Measurements from ENCODE around the gene SNX30. TPM values are rescaled to one million over a fixed set of nuclear protein-coding genes. Genes with fewer than 3 reads are reported as not detected.

Gene SNX30
- total and polyA plus RNA-seq, 7 donors: 6.4 to 16.4 (median 8.9) TPM

DNA sequence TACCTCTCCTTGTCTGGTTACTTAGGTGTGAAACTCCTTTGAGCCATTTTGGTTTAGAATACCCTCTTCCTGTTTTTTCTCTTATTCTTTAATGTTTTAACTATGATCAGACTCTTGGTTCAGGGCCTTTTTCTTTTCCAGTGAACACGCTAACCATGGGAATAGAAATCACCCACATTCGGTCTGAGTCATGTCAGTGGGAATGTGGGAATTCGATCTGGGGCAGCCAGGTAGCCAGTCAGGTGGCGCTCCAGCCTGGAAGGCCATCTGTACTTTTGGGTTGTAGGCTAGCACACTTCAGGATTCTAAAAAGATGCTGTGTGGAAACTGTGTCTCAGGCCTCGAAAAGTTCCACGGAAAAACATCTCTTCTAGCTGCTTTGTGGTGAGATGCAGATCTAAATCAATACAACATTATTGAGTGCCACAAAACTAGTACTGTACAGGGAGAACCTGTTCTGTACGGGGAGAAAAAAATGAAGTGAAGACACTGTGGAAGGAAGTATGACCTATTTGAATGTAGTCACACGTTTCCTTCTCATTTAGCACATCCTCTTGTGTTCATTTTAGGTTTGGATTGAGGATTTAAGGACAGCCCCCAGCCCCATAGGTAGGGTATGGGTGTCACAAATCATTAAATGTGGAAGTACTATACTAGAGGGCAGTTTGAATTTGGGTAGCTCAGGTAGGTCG is 36.4 kb downstream of the SNX30 start:
- Histone ChIP-seq H3K9me3 (no peaks in the 10 kb centered on the region), H3K36me3 (no peaks in the 10 kb centered on the region), H3K4me1 (peaks cover 0 to 76% (median 47%) of the 10 kb centered on the region in 4 donors), H3K27ac (no peak overlapping the region), H3K27me3 (no peaks in the 10 kb centered on the region), H3K4me3 (no peak overlapping the region)
- WGBS, 2 donors: 79 to 82% methylated on average over 9 of the region's 9 CpGs
- TF ChIP-seq POLR2A (IDR thresholded peaks at IDR 0.05) (no peak), EP300 (IDR thresholded peaks at IDR 0.05) (no peak), POLR2AphosphoS5 (IDR thresholded peaks at IDR 0.05) (no peak)
- TF ChIP-seq, protein P1, sequence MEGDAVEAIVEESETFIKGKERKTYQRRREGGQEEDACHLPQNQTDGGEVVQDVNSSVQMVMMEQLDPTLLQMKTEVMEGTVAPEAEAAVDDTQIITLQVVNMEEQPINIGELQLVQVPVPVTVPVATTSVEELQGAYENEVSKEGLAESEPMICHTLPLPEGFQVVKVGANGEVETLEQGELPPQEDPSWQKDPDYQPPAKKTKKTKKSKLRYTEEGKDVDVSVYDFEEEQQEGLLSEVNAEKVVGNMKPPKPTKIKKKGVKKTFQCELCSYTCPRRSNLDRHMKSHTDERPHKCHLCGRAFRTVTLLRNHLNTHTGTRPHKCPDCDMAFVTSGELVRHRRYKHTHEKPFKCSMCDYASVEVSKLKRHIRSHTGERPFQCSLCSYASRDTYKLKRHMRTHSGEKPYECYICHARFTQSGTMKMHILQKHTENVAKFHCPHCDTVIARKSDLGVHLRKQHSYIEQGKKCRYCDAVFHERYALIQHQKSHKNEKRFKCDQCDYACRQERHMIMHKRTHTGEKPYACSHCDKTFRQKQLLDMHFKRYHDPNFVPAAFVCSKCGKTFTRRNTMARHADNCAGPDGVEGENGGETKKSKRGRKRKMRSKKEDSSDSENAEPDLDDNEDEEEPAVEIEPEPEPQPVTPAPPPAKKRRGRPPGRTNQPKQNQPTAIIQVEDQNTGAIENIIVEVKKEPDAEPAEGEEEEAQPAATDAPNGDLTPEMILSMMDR (IDR thresholded peaks at IDR 0.05): no peak
- no peak for DNase-seq
- intact Hi-C loops (cut with DNase I): no loop called here

DNA sequence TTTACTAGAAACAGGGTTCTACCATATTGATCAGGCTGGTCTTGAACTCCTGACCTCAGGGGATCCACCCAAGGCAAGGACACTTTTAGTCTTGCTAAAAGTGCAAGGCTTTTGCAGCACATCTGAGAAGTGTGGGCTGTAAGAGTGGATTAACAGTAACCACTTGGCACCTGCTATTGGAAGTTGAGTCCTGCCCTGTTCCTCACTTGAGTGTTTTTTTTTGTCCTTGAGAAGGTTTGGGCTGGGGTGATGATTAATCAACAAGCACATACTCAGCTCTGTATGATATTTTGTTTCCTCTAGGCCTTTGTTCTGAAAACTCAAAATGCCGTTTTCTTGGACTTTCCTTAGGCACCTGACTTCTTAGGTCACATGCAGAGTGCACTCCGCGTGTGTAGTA is 37.4 kb downstream of the SNX30 start:
- Histone ChIP-seq H3K4me3 (no peak overlapping the region), H3K27ac (no peak overlapping the region), H3K4me1 (peaks cover 0 to 66% (median 41%) of the 10 kb centered on the region in 4 donors), H3K27me3 (no peaks in the 10 kb centered on the region), H3K9me3 (no peaks in the 10 kb centered on the region), H3K36me3 (no peaks in the 10 kb centered on the region)
- intact Hi-C loops (cut with DNase I): loop anchor here (2.0 kb wide), 2 partner anchors 37 to 69 kb away; partner anchors contain the start of genes INIP and SNX30
- no peak for DNase-seq
- 95 to 97% methylated on average over 3 of the region's 3 CpGs for whole genome bisulfite sequencing, 2 donors
- TF ChIP-seq, protein P1 (IDR thresholded peaks at IDR 0.05): no peak
- TF ChIP-seq POLR2AphosphoS5 (IDR thresholded peaks at IDR 0.05) (no peak), EP300 (IDR thresholded peaks at IDR 0.05) (no peak), POLR2A (IDR thresholded peaks at IDR 0.05) (no peak)

DNA sequence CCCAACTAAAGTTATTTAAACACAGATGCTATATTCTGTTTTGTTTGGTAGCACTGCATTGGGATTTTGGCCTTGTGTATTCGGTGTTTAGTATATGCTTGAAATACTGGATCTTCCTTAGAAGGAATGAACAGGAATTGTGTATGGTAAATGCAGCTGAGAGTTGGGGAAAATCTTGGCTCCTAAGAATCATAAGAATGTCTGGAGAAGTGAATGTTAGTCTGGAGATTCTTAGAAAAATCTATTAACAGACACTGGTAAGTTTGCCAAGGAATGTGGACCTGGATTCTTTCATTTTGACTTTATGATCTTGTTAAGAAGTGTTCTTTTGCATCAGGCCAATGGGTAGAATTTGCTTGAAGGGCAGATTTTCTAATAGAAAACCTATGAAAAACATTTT is 38.9 kb downstream of the SNX30 start:
- peak overlapping the region; percentile 53 to 78 (median 66) for H3K27ac ChIP-seq
- TF ChIP-seq POLR2AphosphoS5 (IDR thresholded peaks at IDR 0.05) (peak; percentile 80 to 96 (median 89)), POLR2A (IDR thresholded peaks at IDR 0.05) (no peak), EP300 (IDR thresholded peaks at IDR 0.05) (peak in 2 of 4 donors; percentile 71 to 83)
- TF ChIP-seq, protein P1 (IDR thresholded peaks at IDR 0.05): no peak
- no peaks in the 10 kb centered on the region for H3K36me3 ChIP-seq
- no peak for DNase-seq
- no peaks in the 10 kb centered on the region for H3K9me3 ChIP-seq
- 79 to 97% methylated on average over 1 of the region's 1 CpG for WGBS, 2 donors
- intact Hi-C loops (cut with DNase I): loop anchor here (2.0 kb wide), 2 partner anchors 39 to 71 kb away; partner anchors contain the start of genes INIP and SNX30
- no peak overlapping the region for H3K4me3 ChIP-seq
- peaks cover 0 to 58% (median 42%) of the 10 kb centered on the region in 4 donors for H3K4me1 ChIP-seq
- H3K27me3 ChIP-seq: no peaks in the 10 kb centered on the region

DNA sequence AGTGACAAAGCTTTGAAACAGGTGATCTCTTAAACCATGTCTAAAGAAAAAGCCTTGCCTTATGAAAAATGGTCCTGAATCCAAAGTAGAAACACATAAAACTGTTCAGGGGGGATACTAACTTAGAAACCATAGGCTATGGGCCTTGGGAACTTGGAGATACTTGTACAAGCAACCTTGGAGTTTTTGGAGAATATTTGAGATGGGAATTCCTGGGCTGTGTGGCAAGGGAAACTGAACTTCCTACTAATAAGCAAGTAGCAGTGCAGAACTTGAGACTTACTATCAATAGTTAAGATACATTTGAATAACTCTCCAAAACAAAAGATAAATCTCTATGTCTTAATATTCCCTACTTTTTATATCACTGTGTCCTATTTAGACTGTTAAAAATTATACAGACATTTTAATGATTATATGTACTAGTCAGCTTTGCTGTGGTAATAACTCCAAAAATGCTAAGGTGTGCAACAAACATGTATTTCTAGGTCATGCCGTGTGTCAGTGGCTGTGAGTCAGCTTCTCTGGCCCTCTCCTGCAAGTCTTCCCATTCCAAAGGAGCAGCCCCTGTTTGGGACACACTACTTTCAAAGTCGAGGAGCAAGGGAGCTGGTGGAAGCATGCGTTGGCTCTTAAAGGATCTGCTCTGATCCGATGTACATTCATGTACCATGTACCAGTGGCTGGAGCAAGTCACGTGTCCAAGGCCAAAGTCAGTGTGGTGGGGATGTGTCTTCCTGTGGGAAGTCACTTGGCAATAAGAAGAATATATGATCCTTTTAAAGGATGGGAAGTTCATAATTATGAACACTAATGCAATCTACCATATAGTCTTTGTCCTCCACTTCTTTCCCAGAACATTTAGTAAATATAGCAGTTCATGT is 39.6 kb downstream of the SNX30 start:
- WGBS, 2 donors: 80 to 89% methylated on average over 5 of the region's 5 CpGs
- H3K9me3 ChIP-seq: no peaks in the 10 kb centered on the region
- intact Hi-C loops (cut with DNase I): loop anchor here (2.0 to 10.0 kb wide), 3 partner anchors 39 to 305 kb away; partner anchors contain the start of genes INIP, KIAA1958 and SNX30
- no peak for TF ChIP-seq POLR2AphosphoS5 (IDR thresholded peaks at IDR 0.05)
- no peak for TF ChIP-seq POLR2A (IDR thresholded peaks at IDR 0.05)
- no peak for TF ChIP-seq EP300 (IDR thresholded peaks at IDR 0.05)
- TF ChIP-seq, protein P1 (IDR thresholded peaks at IDR 0.05): no peak
- peak overlapping the region; percentile 53 to 78 (median 66) for H3K27ac ChIP-seq
- DNase-seq: no peak
- H3K36me3 ChIP-seq: no peaks in the 10 kb centered on the region
- no peaks in the 10 kb centered on the region for H3K27me3 ChIP-seq
- H3K4me1 ChIP-seq: peaks cover 0 to 52% (median 37%) of the 10 kb centered on the region in 4 donors
- no peak overlapping the region for H3K4me3 ChIP-seq

Data from sigmoid colon (tissue), 7 donors.